ENCODE results near the gene APOL6. TPM values are rescaled to one million over a fixed set of nuclear protein-coding genes. Genes with fewer than 3 reads are reported as not detected.

Gene APOL6
- total and polyA plus RNA-seq, 2 of the 13 experiments (the other 11 are each of a cell fraction or from before 2014, with no cell fraction given): 5.2 to 7.5 TPM

- no peak for FAIRE-seq
- ChIA-PET POLR2A (no interaction called here), CTCF (ENCODE audit: low intra/inter-chr PET ratio, low total read pairs) (no interaction called here)
- in situ Hi-C loops (cut with HindIII; ENCODE audit: extremely low pct_ligation_motif_present, low pct_unique_long_range_greater_than_20kb) (no loop called here), intact Hi-C loops (cut with micrococcal nuclease; ENCODE audit: unreplicated experiment) (no loop called here)
- H3K4me1 ChIP-seq (ENCODE audit: insufficient read depth, low read length): peaks cover 21% of the 10 kb centered on the region
- no peaks in the 10 kb centered on the region for H3K9me3 ChIP-seq (ENCODE audit: low read length)
- ATAC-seq: no peak
- no peaks in the 10 kb centered on the region for H4K20me1 ChIP-seq (ENCODE audit: insufficient read depth, low read length)
- no peak overlapping the region for H3K4me3 ChIP-seq (replicated peaks in 1 of 3; ENCODE audit: insufficient read depth in 1 of 3, low read depth in 2 of 3, low read length in 3 of 3)
- H3K9ac ChIP-seq (ENCODE audit: insufficient read depth, low read depth, low read length): no peak overlapping the region
- no peak overlapping the region for H3K27ac ChIP-seq (ENCODE audit: extremely low read length, insufficient read depth, low read length)
- BruUV-seq (replicated peaks): no TSS peak
- H3K4me2 ChIP-seq (ENCODE audit: low read depth, low read length): no peak overlapping the region
- H2AFZ ChIP-seq (ENCODE audit: low read length): no peak overlapping the region
- no peak for TF ChIP-seq ZC3H4 (CRISPR knock-in tag; IDR thresholded peaks at IDR 0.05; ENCODE audit: borderline replicate concordance)
- no peak for TF ChIP-seq GFI1 (CRISPR knock-in tag; IDR thresholded peaks at IDR 0.05; ENCODE audit: borderline replicate concordance)
- TF ChIP-seq CCDC6 (CRISPR knock-in tag; IDR thresholded peaks at IDR 0.05): no peak
- 44% methylated on average over 8 of the region's 11 CpGs for WGBS (ENCODE audit: low lambda C conversion rate)
- H3K79me2 ChIP-seq (ENCODE audit: insufficient read depth, low read length): no peaks in the 10 kb centered on the region
- H3K27me3 ChIP-seq (ENCODE audit: control insufficient read depth in 1 of 2, insufficient read depth in 2 of 2, low read length in 2 of 2): peaks cover 0 to 12% of the 10 kb centered on the region in 2 experiments; a peak in 1 of 5 replicates
- no peak for DNase-seq (ENCODE audit: low spot score)
- no peaks in the 10 kb centered on the region for H3K36me3 ChIP-seq (replicated peaks in 1 of 2; ENCODE audit: control insufficient read depth in 1 of 2, insufficient read depth in 2 of 2, low read length in 2 of 2)
Measured at GRCh38 chr22:35608088-35608487, 40.2 kb upstream of the APOL6 start.

DNA sequence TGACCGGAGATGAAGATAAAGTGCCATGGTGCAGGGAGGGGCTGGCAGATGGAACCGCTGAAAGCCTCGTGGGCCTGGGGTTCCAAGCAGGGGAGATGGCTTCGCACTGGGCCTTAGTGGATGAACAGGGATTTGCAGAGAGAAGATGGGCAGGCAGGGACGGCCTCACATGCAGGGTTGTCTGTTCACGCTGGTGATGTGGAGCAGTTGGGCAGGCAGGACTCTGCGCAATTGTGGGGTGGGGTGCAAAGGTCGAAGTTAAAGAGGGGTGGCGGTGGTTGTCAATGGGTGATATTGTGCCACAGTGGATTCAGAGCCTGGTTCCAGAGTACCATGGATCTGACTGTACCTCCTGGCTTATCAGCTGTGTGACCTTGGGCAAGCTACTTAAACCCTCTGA lies 39.0 kb upstream of the APOL6 start:
- FAIRE-seq (no peak), ATAC-seq (no peak), DNase-seq (ENCODE audit: low spot score) (no peak)
- ChIA-PET CTCF (ENCODE audit: low intra/inter-chr PET ratio, low total read pairs) (no interaction called here), POLR2A (no interaction called here)
- Histone ChIP-seq H3K9me3 (ENCODE audit: low read length) (no peaks in the 10 kb centered on the region), H3K79me2 (ENCODE audit: insufficient read depth, low read length) (no peaks in the 10 kb centered on the region), H3K4me1 (ENCODE audit: insufficient read depth, low read length) (peaks cover 32% of the 10 kb centered on the region), H2AFZ (ENCODE audit: low read length) (no peak overlapping the region), H3K27me3 (ENCODE audit: control insufficient read depth in 1 of 2, insufficient read depth in 2 of 2, low read length in 2 of 2) (peaks cover 0 to 12% of the 10 kb centered on the region in 2 experiments; a peak in 1 of 5 replicates), H3K27ac (ENCODE audit: extremely low read length, insufficient read depth, low read length) (no peak overlapping the region), H3K4me2 (ENCODE audit: low read depth, low read length) (no peak overlapping the region), H4K20me1 (ENCODE audit: insufficient read depth, low read length) (no peaks in the 10 kb centered on the region), H3K4me3 (replicated peaks in 1 of 3; ENCODE audit: insufficient read depth in 1 of 3, low read depth in 2 of 3, low read length in 3 of 3) (no peak overlapping the region), H3K9ac (ENCODE audit: insufficient read depth, low read depth, low read length) (no peak overlapping the region), H3K36me3 (replicated peaks in 1 of 2; ENCODE audit: control insufficient read depth in 1 of 2, insufficient read depth in 2 of 2, low read length in 2 of 2) (no peaks in the 10 kb centered on the region)
- 59% methylated on average over 7 of the region's 9 CpGs for WGBS (ENCODE audit: low lambda C conversion rate)
- TF ChIP-seq FOSL1 (CRISPR knock-in tag; IDR thresholded peaks at IDR 0.05; ENCODE audit: borderline replicate concordance) (no peak), ZNF737 (CRISPR knock-in tag; IDR thresholded peaks at IDR 0.05; ENCODE audit: borderline replicate concordance) (no peak), SIN3A (IDR thresholded peaks at IDR 0.05; ENCODE audit: borderline replicate concordance, low read depth, low read length) (no peak), U2AF1 (optimal IDR thresholded peaks at IDR 0.05; ENCODE audit: low read depth, low read length) (no peak), GFI1 (CRISPR knock-in tag; IDR thresholded peaks at IDR 0.05; ENCODE audit: borderline replicate concordance) (no peak), ZNF816 (CRISPR knock-in tag; IDR thresholded peaks at IDR 0.05; ENCODE audit: borderline replicate concordance) (no peak), BRF2 (CRISPR knock-in tag; IDR thresholded peaks at IDR 0.05) (no peak), ZNF547 (CRISPR knock-in tag; IDR thresholded peaks at IDR 0.05) (no peak), CEBPB (IDR thresholded peaks at IDR 0.05; ENCODE audit: borderline replicate concordance, low read depth, low read length) (no peak), KDM5B (CRISPR knock-in tag; IDR thresholded peaks at IDR 0.05; ENCODE audit: borderline replicate concordance) (no peak)
- TF ChIP-seq, protein P1, sequence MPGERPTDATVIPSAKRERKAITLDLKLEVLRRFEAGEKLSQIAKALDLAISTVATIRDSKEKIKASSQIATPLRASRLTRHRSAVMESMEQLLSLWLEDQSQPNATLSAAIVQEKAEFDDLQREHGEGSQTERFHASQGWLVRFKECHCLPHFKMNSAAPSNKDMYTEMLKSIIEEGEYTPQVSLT (CRISPR knock-in tag; IDR thresholded peaks at IDR 0.05; ENCODE audit: borderline replicate concordance, low read depth): no peak
- TF ChIP-seq, protein P2, sequence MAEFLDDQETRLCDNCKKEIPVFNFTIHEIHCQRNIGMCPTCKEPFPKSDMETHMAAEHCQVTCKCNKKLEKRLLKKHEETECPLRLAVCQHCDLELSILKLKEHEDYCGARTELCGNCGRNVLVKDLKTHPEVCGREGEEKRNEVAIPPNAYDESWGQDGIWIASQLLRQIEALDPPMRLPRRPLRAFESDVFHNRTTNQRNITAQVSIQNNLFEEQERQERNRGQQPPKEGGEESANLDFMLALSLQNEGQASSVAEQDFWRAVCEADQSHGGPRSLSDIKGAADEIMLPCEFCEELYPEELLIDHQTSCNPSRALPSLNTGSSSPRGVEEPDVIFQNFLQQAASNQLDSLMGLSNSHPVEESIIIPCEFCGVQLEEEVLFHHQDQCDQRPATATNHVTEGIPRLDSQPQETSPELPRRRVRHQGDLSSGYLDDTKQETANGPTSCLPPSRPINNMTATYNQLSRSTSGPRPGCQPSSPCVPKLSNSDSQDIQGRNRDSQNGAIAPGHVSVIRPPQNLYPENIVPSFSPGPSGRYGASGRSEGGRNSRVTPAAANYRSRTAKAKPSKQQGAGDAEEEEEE (CRISPR knock-in tag; IDR thresholded peaks at IDR 0.05; ENCODE audit: borderline replicate concordance): no peak
- in situ Hi-C loops (cut with HindIII; ENCODE audit: extremely low pct_ligation_motif_present, low pct_unique_long_range_greater_than_20kb) (no loop called here), intact Hi-C loops (cut with micrococcal nuclease; ENCODE audit: unreplicated experiment) (no loop called here)
- no TSS peak for BruUV-seq (replicated peaks)
